ENCODE results near the gene RRP7A. TPM values are rescaled to one million over a fixed set of nuclear protein-coding genes. Genes with fewer than 3 reads are reported as not detected.
"Not testable (repeated sequence)": the region's sequence is repeated elsewhere in the genome, so short reads cannot be mapped to it uniquely, and the experiment has no call there.

RRP7A gene
- total RNA-seq, 1 donor from 2014 or later: 52.2 TPM

- H3K27me3 Mint-ChIP-seq (ENCODE audit: low read depth): peaks cover 2% of the 10 kb centered on the region
- H3K27ac Mint-ChIP-seq: no peak overlapping the region
- no peak overlapping the region for H3K4me3 Mint-ChIP-seq
- peaks cover 5% of the 10 kb centered on the region for H3K9me3 Mint-ChIP-seq
- no peak for DNase-seq (ENCODE audit: low spot score in 2 of 2, unreplicated experiment in 2 of 2)
- H3K36me3 Mint-ChIP-seq: no peaks in the 10 kb centered on the region
- H3K4me1 Mint-ChIP-seq: peaks cover 29% of the 10 kb centered on the region
- no peak for TF ChIP-seq CTCF (IDR thresholded peaks at IDR 0.05; ENCODE audit: unreplicated experiment)
Observed at GRCh38 chr22:42549331-42550060, 29.9 kb upstream of the RRP7A start.

- Mint-ChIP-seq H3K9me3 (peaks cover 5% of the 10 kb centered on the region), H3K27me3 (ENCODE audit: low read depth) (peaks cover 2% of the 10 kb centered on the region), H3K4me3 (no peak overlapping the region), H3K27ac (no peak overlapping the region), H3K4me1 (peaks cover 28% of the 10 kb centered on the region), H3K36me3 (no peaks in the 10 kb centered on the region)
- DNase-seq (ENCODE audit: low spot score in 2 of 2, unreplicated experiment in 2 of 2): no peak
- no peak for TF ChIP-seq CTCF (IDR thresholded peaks at IDR 0.05; ENCODE audit: unreplicated experiment)
Observed at GRCh38 chr22:42548597-42549330, 29.2 kb upstream of the RRP7A start.

GRCh38 chr22:42548126-42548525 is 28.5 kb upstream of the RRP7A start:
- H3K27ac Mint-ChIP-seq: peak overlapping the region; percentile 5

GRCh38 chr22:42547562-42547961 is 28.0 kb upstream of the RRP7A start:
- H3K4me1 Mint-ChIP-seq: peaks cover 24% of the 10 kb centered on the region
- H3K9me3 Mint-ChIP-seq: peaks cover 5% of the 10 kb centered on the region
- peaks cover 2% of the 10 kb centered on the region for H3K27me3 Mint-ChIP-seq (ENCODE audit: low read depth)
- H3K4me3 Mint-ChIP-seq: no peak overlapping the region
- no peak for DNase-seq (ENCODE audit: low spot score in 2 of 2, unreplicated experiment in 2 of 2)
- H3K36me3 Mint-ChIP-seq: no peaks in the 10 kb centered on the region
- no peak for TF ChIP-seq CTCF (IDR thresholded peaks at IDR 0.05; ENCODE audit: unreplicated experiment)
- peak overlapping the region; percentile 5 for H3K27ac Mint-ChIP-seq

More at GRCh38 chr22:42548126-42548525, 28.5 kb upstream of the RRP7A start:
- not testable (repeated sequence) for DNase-seq (ENCODE audit: low spot score in 2 of 2, unreplicated experiment in 2 of 2); H3K4me3 Mint-ChIP-seq; H3K9me3 Mint-ChIP-seq; H3K36me3 Mint-ChIP-seq; H3K27me3 Mint-ChIP-seq (ENCODE audit: low read depth)
- peaks cover 27% of the 10 kb centered on the region for H3K4me1 Mint-ChIP-seq

- Mint-ChIP-seq H3K27ac (no peak overlapping the region), H3K9me3 (no peaks in the 10 kb centered on the region), H3K4me3 (no peak overlapping the region), H3K36me3 (no peaks in the 10 kb centered on the region), H3K4me1 (peaks cover 24% of the 10 kb centered on the region), H3K27me3 (ENCODE audit: low read depth) (no peaks in the 10 kb centered on the region)
- no peak for TF ChIP-seq CTCF (IDR thresholded peaks at IDR 0.05; ENCODE audit: unreplicated experiment)
- no peak for DNase-seq (ENCODE audit: low spot score in 2 of 2, unreplicated experiment in 2 of 2)
Observed at GRCh38 chr22:42544686-42545085, 25.1 kb upstream of the RRP7A start.

GRCh38 chr22:42539236-42539771 is 19.7 kb upstream of the RRP7A start:
- H3K4me1 Mint-ChIP-seq; H3K36me3 Mint-ChIP-seq; H3K4me3 Mint-ChIP-seq; H3K9me3 Mint-ChIP-seq; H3K27me3 Mint-ChIP-seq (ENCODE audit: low read depth); DNase-seq (ENCODE audit: low spot score in 2 of 2, unreplicated experiment in 2 of 2); H3K27ac Mint-ChIP-seq: not testable (repeated sequence)

GRCh38 chr22:42537199-42537831 is 17.7 kb upstream of the RRP7A start:
- not testable (repeated sequence) for H3K9me3 Mint-ChIP-seq; H3K4me3 Mint-ChIP-seq; DNase-seq (ENCODE audit: low spot score in 2 of 2, unreplicated experiment in 2 of 2); H3K27me3 Mint-ChIP-seq (ENCODE audit: low read depth); H3K36me3 Mint-ChIP-seq
- H3K4me1 Mint-ChIP-seq: peaks cover 11% of the 10 kb centered on the region
- H3K27ac Mint-ChIP-seq: peak overlapping the region; percentile 16

- DNase-seq (ENCODE audit: low spot score in 2 of 2, unreplicated experiment in 2 of 2); H3K4me3 Mint-ChIP-seq; H3K27ac Mint-ChIP-seq; H3K36me3 Mint-ChIP-seq; H3K27me3 Mint-ChIP-seq (ENCODE audit: low read depth); H3K9me3 Mint-ChIP-seq: not testable (repeated sequence)
- H3K4me1 Mint-ChIP-seq: peaks cover 13% of the 10 kb centered on the region
Observed at GRCh38 chr22:42536634-42537033, 17.0 kb upstream of the RRP7A start.
